ENCODE measurements around the gene FOS. TPM values are rescaled to one million over a fixed set of nuclear protein-coding genes. Genes with fewer than 3 reads are reported as not detected.
A peak's percentile ranks its signal among the peaks of the same experiment; 100 is the strongest.

Gene FOS
- total RNA-seq, 2 experiments from 2014 or later, result 1,565 to 1,685 TPM

- no peaks in the 10 kb centered on the region for H3K36me3 Mint-ChIP-seq (ENCODE audit: low read depth)
- no peaks in the 10 kb centered on the region for H3K9me3 Mint-ChIP-seq
- Histone ChIP-seq H3K9me3 (ENCODE audit: control insufficient read depth in 1 of 2, insufficient read depth in 1 of 2, low read length in 2 of 2) (no peaks in the 10 kb centered on the region), H3K27me3 (ENCODE audit: control insufficient read depth in 1 of 2, insufficient read depth in 2 of 2, low read length in 2 of 2) (no peaks in the 10 kb centered on the region), H3K4me1 (ENCODE audit: insufficient read depth, low read length) (peaks cover 43% of the 10 kb centered on the region), H3K36me3 (ENCODE audit: insufficient read depth, low read length) (no peaks in the 10 kb centered on the region), H3K27ac (ENCODE audit: low read depth in 1 of 2, low read length in 2 of 2) (no peak overlapping the region), H3K4me3 (ENCODE audit: low read length) (no peak overlapping the region)
- intact Hi-C loops (cut with DNase I, micrococcal nuclease), result no loop called here
- no peaks in the 10 kb centered on the region for H3K27me3 Mint-ChIP-seq
- POLR2A ChIA-PET, result interaction anchor here (0.6 kb wide), 1 partner anchor 161 kb away, joined by 3 read pairs; no protein-coding TSS in a partner anchor
- CTCF ChIA-PET, result interaction anchor here (1.0 to 1.5 kb wide), 3 partner anchors 9 to 167 kb away, joined by 3 read pairs; no protein-coding TSS in a partner anchor
- DNase-seq, result peak in 2 of 14 experiments; percentile 64 to 72
- ATAC-seq (ENCODE audit: poor library complexity), result no peak
- peaks cover 38% of the 10 kb centered on the region for H3K4me1 Mint-ChIP-seq (ENCODE audit: low read depth)
- H3K27ac Mint-ChIP-seq, result no peak overlapping the region
- TF ChIP-seq CTCF (IDR thresholded peaks at IDR 0.05), result no peak
- no peak overlapping the region for H3K4me3 Mint-ChIP-seq
These were observed 20.4 kb downstream of the FOS start for GRCh38 chr14:75299059-75299458.

- Histone ChIP-seq H3K27me3 (ENCODE audit: control insufficient read depth in 1 of 2, insufficient read depth in 2 of 2, low read length in 2 of 2) (no peaks in the 10 kb centered on the region), H3K9me3 (ENCODE audit: control insufficient read depth in 1 of 2, insufficient read depth in 1 of 2, low read length in 2 of 2) (no peaks in the 10 kb centered on the region), H3K4me1 (ENCODE audit: insufficient read depth, low read length) (peaks cover 39% of the 10 kb centered on the region), H3K4me3 (ENCODE audit: low read length) (no peak overlapping the region), H3K27ac (ENCODE audit: low read depth in 1 of 2, low read length in 2 of 2) (no peak overlapping the region), H3K36me3 (ENCODE audit: insufficient read depth, low read length) (no peaks in the 10 kb centered on the region)
- no peak for DNase-seq
- intact Hi-C loops (cut with DNase I, micrococcal nuclease), result no loop called here
- H3K9me3 Mint-ChIP-seq, result no peaks in the 10 kb centered on the region
- ChIA-PET POLR2A (no interaction called here), CTCF (interaction anchor here (1.0 to 2.4 kb wide), 2 partner anchors 168 kb away, joined by 3 to 9 read pairs; no protein-coding TSS in a partner anchor)
- H3K27ac Mint-ChIP-seq, result no peak overlapping the region
- peaks cover 36% of the 10 kb centered on the region for H3K4me1 Mint-ChIP-seq (ENCODE audit: low read depth)
- H3K27me3 Mint-ChIP-seq, result no peaks in the 10 kb centered on the region
- no peak for ATAC-seq (ENCODE audit: poor library complexity)
- no peak overlapping the region for H3K4me3 Mint-ChIP-seq
- TF ChIP-seq CTCF (IDR thresholded peaks at IDR 0.05), result no peak
- no peaks in the 10 kb centered on the region for H3K36me3 Mint-ChIP-seq (ENCODE audit: low read depth)
These were observed 20.9 kb downstream of the FOS start for GRCh38 chr14:75299576-75299975.

- Mint-ChIP-seq H3K27ac (no peak overlapping the region), H3K27me3 (no peaks in the 10 kb centered on the region), H3K36me3 (ENCODE audit: low read depth) (no peaks in the 10 kb centered on the region), H3K4me1 (ENCODE audit: low read depth) (peaks cover 16% of the 10 kb centered on the region), H3K4me3 (no peak overlapping the region), H3K9me3 (no peaks in the 10 kb centered on the region)
- no peak overlapping the region for H3K4me3 ChIP-seq (ENCODE audit: low read length)
- ChIA-PET POLR2A (interaction anchor here (0.6 to 2.4 kb wide), 4 partner anchors 43 to 1280 kb away, joined by 3 to 6 read pairs (median 4); partner anchors contain the start of genes NEK9 and TMED10), CTCF (interaction anchor here (0.9 to 4.8 kb wide), 3 partner anchors 17 to 170 kb away, joined by 3 to 18 read pairs (median 9); no protein-coding TSS in a partner anchor)
- no peaks in the 10 kb centered on the region for H3K27me3 ChIP-seq (ENCODE audit: control insufficient read depth in 1 of 2, insufficient read depth in 2 of 2, low read length in 2 of 2)
- peaks cover 20% of the 10 kb centered on the region for H3K4me1 ChIP-seq (ENCODE audit: insufficient read depth, low read length)
- no peaks in the 10 kb centered on the region for H3K36me3 ChIP-seq (ENCODE audit: insufficient read depth, low read length)
- intact Hi-C loops (cut with DNase I, micrococcal nuclease), result loop anchor here (2.0 to 10.0 kb wide), 4 partner anchors 123 to 439 kb away; partner anchors contain the start of genes JDP2 (in 1 of the 2) and TMED10 (in 1 of the 2)
- no peak for TF ChIP-seq CTCF (IDR thresholded peaks at IDR 0.05)
- H3K9me3 ChIP-seq (ENCODE audit: control insufficient read depth in 1 of 2, insufficient read depth in 1 of 2, low read length in 2 of 2), result no peaks in the 10 kb centered on the region
- no peak overlapping the region for H3K27ac ChIP-seq (ENCODE audit: low read depth in 1 of 2, low read length in 2 of 2)
- DNase-seq (peak in 4 of 14 experiments; percentile 19 to 70 (median 48)), ATAC-seq (ENCODE audit: poor library complexity) (no peak)
These were observed 23.2 kb downstream of the FOS start for GRCh38 chr14:75301666-75302325.

Data from CD4-positive, alpha-beta T cell (primary cell).